ENCODE measurements around the gene ARHGAP21. TPM values are rescaled to one million over a fixed set of nuclear protein-coding genes. Genes with fewer than 3 reads are reported as not detected.

Gene ARHGAP21
- total and polyA plus RNA-seq, 2 experiments from 2014 or later = 15.3 to 44.5 TPM

- Histone ChIP-seq H3K4me1 (ENCODE audit: insufficient read depth) (no peaks in the 10 kb centered on the region), H3K4me3 (no peak overlapping the region), H3K27ac (ENCODE audit: low read depth) (no peak overlapping the region), H3F3A (replicated peaks; ENCODE audit: low read depth) (no peaks in the 10 kb centered on the region), H3K36me3 (ENCODE audit: insufficient read depth) (peaks cover 11% of the 10 kb centered on the region), H3K9me2 (ENCODE audit: insufficient read depth) (no peaks in the 10 kb centered on the region), H4K20me1 (replicated peaks; ENCODE audit: insufficient read depth) (no peaks in the 10 kb centered on the region), H3K79me2 (replicated peaks; ENCODE audit: insufficient read depth) (no peaks in the 10 kb centered on the region), H3K4me2 (no peak overlapping the region), H2AFZ (no peak overlapping the region), H3K27me3 (ENCODE audit: insufficient read depth) (no peaks in the 10 kb centered on the region)
- Mint-ChIP-seq H3K4me3 (no peak overlapping the region; the same call in 2 of the 3 replicates), H3K9me3 (no peaks in the 10 kb centered on the region), H3K36me3 (ENCODE audit: low read depth) (peaks cover 12% of the 10 kb centered on the region; the same call in 2 of the 3 replicates), H3K27me3 (ENCODE audit: insufficient read depth, low read depth, poor library complexity) (no peaks in the 10 kb centered on the region), H3K27ac (no peak overlapping the region), H3K4me1 (peaks cover 15% of the 10 kb centered on the region; the same call in 2 of the 3 replicates)
- TF ChIP-seq STAT1 (IDR thresholded peaks at IDR 0.05; ENCODE audit: unreplicated experiment) (no peak), POLR2AphosphoS5 (IDR thresholded peaks at IDR 0.05; ENCODE audit: low read depth) (no peak), REST (IDR thresholded peaks at IDR 0.05; ENCODE audit: unreplicated experiment) (no peak), NANOG (IDR thresholded peaks at IDR 0.05; ENCODE audit: borderline replicate concordance) (no peak), ZNF114 (CRISPR knock-in tag; IDR thresholded peaks at IDR 0.05) (no peak), ZNF331 (CRISPR knock-in tag; IDR thresholded peaks at IDR 0.05; ENCODE audit: low read depth) (no peak), EZH2phosphoT487 (IDR thresholded peaks at IDR 0.05; ENCODE audit: unreplicated experiment) (no peak), CREB1 (CRISPR knock-in tag; IDR thresholded peaks at IDR 0.05; ENCODE audit: low read depth) (no peak), JUNB (IDR thresholded peaks at IDR 0.05; ENCODE audit: unreplicated experiment) (no peak), EZH2 (IDR thresholded peaks at IDR 0.05; ENCODE audit: low read depth, unreplicated experiment) (no peak)
- TF ChIP-seq, protein P1, sequence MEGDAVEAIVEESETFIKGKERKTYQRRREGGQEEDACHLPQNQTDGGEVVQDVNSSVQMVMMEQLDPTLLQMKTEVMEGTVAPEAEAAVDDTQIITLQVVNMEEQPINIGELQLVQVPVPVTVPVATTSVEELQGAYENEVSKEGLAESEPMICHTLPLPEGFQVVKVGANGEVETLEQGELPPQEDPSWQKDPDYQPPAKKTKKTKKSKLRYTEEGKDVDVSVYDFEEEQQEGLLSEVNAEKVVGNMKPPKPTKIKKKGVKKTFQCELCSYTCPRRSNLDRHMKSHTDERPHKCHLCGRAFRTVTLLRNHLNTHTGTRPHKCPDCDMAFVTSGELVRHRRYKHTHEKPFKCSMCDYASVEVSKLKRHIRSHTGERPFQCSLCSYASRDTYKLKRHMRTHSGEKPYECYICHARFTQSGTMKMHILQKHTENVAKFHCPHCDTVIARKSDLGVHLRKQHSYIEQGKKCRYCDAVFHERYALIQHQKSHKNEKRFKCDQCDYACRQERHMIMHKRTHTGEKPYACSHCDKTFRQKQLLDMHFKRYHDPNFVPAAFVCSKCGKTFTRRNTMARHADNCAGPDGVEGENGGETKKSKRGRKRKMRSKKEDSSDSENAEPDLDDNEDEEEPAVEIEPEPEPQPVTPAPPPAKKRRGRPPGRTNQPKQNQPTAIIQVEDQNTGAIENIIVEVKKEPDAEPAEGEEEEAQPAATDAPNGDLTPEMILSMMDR (conservative IDR thresholded peaks at IDR 0.05; ENCODE audit: low read depth in 2 of 2) = no peak
- TF ChIP-seq, protein P2, sequence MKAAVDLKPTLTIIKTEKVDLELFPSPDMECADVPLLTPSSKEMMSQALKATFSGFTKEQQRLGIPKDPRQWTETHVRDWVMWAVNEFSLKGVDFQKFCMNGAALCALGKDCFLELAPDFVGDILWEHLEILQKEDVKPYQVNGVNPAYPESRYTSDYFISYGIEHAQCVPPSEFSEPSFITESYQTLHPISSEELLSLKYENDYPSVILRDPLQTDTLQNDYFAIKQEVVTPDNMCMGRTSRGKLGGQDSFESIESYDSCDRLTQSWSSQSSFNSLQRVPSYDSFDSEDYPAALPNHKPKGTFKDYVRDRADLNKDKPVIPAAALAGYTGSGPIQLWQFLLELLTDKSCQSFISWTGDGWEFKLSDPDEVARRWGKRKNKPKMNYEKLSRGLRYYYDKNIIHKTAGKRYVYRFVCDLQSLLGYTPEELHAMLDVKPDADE (IDR thresholded peaks at IDR 0.05) = no peak
- TF ChIP-seq, protein P3, sequence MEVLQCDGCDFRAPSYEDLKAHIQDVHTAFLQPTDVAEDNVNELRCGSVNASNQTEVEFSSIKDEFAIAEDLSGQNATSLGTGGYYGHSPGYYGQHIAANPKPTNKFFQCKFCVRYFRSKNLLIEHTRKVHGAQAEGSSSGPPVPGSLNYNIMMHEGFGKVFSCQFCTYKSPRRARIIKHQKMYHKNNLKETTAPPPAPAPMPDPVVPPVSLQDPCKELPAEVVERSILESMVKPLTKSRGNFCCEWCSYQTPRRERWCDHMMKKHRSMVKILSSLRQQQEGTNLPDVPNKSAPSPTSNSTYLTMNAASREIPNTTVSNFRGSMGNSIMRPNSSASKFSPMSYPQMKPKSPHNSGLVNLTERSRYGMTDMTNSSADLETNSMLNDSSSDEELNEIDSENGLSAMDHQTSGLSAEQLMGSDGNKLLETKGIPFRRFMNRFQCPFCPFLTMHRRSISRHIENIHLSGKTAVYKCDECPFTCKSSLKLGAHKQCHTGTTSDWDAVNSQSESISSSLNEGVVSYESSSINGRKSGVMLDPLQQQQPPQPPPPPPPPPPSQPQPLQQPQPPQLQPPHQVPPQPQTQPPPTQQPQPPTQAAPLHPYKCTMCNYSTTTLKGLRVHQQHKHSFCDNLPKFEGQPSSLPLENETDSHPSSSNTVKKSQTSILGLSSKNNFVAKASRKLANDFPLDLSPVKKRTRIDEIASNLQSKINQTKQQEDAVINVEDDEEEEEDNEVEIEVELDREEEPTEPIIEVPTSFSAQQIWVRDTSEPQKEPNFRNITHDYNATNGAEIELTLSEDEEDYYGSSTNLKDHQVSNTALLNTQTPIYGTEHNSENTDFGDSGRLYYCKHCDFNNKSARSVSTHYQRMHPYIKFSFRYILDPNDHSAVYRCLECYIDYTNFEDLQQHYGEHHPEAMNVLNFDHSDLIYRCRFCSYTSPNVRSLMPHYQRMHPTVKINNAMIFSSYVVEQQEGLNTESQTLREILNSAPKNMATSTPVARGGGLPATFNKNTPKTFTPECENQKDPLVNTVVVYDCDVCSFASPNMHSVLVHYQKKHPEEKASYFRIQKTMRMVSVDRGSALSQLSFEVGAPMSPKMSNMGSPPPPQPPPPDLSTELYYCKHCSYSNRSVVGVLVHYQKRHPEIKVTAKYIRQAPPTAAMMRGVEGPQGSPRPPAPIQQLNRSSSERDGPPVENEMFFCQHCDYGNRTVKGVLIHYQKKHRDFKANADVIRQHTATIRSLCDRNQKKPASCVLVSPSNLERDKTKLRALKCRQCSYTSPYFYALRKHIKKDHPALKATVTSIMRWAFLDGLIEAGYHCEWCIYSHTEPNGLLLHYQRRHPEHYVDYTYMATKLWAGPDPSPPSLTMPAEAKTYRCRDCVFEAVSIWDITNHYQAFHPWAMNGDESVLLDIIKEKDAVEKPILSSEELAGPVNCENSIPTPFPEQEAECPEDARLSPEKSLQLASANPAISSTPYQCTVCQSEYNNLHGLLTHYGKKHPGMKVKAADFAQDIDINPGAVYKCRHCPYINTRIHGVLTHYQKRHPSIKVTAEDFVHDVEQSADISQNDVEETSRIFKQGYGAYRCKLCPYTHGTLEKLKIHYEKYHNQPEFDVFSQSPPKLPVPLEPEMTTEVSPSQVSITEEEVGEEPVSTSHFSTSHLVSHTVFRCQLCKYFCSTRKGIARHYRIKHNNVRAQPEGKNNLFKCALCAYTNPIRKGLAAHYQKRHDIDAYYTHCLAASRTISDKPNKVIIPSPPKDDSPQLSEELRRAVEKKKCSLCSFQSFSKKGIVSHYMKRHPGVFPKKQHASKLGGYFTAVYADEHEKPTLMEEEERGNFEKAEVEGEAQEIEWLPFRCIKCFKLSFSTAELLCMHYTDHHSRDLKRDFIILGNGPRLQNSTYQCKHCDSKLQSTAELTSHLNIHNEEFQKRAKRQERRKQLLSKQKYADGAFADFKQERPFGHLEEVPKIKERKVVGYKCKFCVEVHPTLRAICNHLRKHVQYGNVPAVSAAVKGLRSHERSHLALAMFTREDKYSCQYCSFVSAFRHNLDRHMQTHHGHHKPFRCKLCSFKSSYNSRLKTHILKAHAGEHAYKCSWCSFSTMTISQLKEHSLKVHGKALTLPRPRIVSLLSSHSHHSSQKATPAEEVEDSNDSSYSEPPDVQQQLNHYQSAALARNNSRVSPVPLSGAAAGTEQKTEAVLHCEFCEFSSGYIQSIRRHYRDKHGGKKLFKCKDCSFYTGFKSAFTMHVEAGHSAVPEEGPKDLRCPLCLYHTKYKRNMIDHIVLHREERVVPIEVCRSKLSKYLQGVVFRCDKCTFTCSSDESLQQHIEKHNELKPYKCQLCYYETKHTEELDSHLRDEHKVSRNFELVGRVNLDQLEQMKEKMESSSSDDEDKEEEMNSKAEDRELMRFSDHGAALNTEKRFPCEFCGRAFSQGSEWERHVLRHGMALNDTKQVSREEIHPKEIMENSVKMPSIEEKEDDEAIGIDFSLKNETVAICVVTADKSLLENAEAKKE (CRISPR knock-in tag; IDR thresholded peaks at IDR 0.05) = no peak
- DNase-seq (ENCODE audit: low spot score) (no peak), ATAC-seq (no peak)
Measured at GRCh38 chr10:24596217-24596930, 127.3 kb downstream of the ARHGAP21 start.

Measured in GM23338 (cell line).